Embryonic facial prominence (tissue), 1 donor: ENCODE measurements around the gene BCL11A.
A peak's percentile ranks its signal among the peaks of the same experiment; 100 is the strongest.

Experiments
- DNase-seq: peaks from one replicate; pipeline ENCODE4 v3.0.0-alpha.2; 2016; ENCODE audit errors: extremely low spot score

BCL11A gene

GRCh38 chr2:60553495-60554073, at the start of gene BCL11A:
BCL11A (minus strand) TSS chr2:60553654; CDS start chr2:60553270, 384 bp downstream.
- DNase-seq: peak; percentile 90

- DNase-seq: no peak
Measured at GRCh38 chr2:60602828-60603532, 49.5 kb upstream of the BCL11A start.

- DNase-seq: no peak
Measured at GRCh38 chr2:60602388-60602787, 48.9 kb upstream of the BCL11A start.

DNA sequence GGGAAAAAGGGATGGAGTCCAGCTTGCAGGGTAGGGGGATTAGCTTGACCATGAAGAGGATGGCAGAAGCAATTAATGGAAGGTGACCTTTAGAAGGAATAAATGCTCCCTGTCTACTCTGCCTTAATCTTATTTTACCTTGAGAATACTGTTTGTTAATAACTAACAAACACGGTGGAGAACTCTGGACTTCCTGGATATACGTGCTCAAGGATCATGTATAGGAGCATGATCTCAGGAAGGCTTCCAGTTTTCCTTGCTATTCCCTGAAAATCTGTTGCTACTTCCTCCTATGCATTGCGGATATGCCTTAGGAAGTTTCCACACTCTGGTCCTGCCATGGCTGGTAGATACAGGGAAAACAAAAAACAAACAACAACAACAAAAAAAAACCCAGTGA, 44.8 kb upstream of the BCL11A start:
- no peak for DNase-seq

- DNase-seq: no peak
Measured at GRCh38 chr2:60597346-60597745, 43.9 kb upstream of the BCL11A start.

DNA sequence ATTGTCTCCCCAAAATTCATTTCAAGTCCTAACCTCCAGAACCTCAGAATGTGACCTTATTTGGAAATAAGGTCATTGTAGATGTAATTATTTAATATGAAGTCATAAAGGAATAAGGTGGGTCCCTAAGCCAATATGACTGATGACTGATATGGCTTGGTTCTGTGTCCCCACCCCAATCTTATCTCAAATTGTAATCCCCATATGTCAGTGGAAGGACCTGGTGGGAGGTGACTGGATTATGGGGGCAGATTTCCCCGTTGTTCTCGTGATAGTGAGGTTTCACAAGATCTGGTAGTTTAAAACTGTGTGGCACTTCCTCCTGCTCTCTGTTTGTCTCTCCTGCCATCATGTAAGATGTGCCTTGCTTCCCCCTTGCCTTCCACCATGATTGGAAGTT, 43.0 kb upstream of the BCL11A start:
- no peak for DNase-seq

GRCh38 chr2:60595953-60596352, 42.5 kb upstream of the BCL11A start:
- DNase-seq: no peak

GRCh38 chr2:60589104-60589503, 35.6 kb upstream of the BCL11A start:
- DNase-seq: no peak

DNA sequence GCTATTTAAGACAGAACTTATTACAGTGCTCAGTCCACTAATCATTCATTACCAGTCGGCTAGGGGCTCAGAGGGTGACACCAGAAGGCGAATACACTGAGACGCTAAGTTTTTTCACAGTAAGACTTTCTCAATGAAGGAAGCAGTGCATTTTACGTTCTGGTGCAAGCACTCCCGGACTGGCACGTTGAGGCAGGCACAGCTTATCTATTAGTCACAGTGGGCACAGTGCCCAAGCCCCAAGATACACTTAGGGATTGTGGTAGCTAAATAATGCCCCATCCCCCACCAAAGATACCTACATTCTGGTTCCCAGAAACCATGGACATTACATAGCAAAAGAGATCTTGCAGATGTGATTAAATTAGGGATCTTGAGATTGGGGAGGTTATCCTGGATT, 32.6 kb upstream of the BCL11A start:
- no peak for DNase-seq

GRCh38 chr2:60585276-60585675, 31.8 kb upstream of the BCL11A start:
- DNase-seq: no peak

- DNase-seq: no peak
Measured at GRCh38 chr2:60583604-60584003, 30.1 kb upstream of the BCL11A start.

DNA sequence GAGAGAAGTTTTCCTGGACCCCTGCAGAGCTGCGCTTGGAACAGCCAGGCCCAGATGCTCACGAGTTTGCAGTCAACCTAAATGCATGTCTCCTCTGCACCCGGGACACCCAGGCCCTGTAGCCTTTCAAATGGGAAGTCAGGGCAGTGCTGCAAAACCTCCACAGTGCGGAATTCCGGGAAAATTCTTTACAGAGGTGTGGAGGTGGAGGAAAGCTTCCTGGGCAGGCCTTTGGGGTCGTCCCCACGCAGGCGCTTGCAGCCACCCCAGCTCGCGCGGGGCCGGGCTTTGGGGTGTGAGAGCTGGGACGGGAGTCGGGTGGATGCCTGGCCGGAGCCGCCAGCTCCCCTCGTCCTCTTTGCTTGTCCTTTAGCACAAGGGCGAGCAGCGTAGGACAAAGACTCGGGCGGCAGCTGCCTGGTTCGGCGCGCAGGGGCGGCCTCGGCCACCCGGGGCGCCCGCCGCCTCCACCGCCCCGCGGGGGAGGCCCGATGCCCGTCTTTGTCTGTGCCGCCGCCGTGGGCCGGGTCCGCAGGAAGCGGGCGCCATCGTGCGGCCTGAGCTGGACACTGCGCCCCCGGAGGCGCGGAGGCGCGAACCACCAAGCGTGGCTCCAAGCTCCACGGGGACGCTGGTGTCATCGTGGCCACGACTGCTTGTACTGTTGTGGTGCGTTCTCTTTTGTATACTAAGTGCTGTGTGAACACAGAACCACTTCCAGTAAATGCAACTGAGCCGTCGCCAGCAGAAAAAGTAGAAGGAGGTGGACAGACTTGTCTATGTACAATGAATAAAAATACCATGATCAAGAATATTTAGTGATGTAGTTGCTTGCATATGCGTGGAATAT, 28.2 kb upstream of the BCL11A start:
- DNase-seq: no peak

DNA sequence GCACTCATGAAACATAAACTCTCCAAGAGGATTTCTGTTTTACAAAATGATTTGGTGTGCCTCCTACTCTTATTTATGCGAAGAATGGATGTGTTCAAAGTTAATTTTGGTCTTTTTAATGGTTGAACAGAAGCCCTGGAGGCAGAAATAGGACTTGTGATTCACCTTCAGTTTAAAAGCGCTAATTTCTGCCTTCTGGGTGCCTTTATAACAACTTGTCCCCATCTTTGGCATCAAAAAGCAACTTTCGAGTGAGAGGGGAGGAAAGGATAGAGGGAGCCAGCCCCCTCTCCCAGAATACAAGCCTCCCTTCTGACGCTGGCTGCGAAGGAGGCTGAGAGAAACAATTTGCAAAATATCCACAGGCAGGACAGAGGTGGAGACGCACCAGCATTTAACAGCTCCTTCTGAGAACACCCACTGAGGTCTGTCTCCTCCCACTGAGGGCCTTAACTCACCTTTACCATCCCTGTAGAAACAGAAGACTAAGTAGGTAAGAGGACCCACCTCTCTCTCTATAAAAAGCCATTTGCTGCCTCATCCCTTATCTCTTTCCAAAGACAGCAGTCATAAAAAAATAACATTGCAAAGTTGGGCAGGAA, 24.3 kb upstream of the BCL11A start:
- DNase-seq: no peak

DNA sequence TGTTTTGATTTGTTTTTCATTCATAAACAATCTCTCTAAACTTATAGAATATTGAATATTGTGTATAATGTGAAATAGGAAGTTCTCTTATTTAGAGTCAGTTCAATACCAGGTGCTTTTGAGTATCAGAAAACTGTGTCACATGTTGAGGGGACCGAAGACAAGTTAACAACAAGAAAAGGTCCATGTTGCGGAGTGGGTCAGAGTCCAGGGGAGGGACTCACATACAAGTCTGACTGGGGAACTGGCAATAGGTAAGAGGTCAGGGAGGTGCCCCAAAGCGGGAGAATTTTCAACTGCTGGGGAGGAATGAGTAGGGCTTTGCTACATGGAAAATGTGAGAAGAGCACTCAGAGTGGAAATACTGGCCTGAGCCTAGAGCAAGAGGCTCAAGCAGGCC, 19.8 kb upstream of the BCL11A start:
- DNase-seq: no peak

- no peak for DNase-seq
Measured at GRCh38 chr2:60570251-60570650, 16.8 kb upstream of the BCL11A start.

DNA sequence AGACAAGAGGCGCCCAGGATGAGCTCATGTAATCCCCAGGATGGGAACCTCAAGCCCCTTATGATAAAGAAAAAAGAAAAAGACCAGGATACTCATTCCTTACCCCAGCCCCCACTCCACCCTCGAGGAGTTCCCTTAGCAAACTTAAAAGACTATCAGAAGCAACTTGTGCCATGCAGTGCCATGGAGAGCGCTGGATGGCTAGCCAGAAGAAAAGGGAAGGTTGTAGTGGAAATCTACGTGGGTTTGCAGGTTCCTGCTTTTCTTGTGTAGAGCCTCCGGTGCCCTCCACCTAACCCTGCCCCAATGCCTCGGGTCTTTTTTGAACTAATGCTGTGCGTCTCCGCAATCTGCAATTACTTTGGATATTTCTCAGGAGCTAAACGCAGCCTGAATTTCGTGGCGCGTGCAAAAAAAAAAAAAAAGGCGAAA, 16.2 kb upstream of the BCL11A start:
- DNase-seq: no peak

DNA sequence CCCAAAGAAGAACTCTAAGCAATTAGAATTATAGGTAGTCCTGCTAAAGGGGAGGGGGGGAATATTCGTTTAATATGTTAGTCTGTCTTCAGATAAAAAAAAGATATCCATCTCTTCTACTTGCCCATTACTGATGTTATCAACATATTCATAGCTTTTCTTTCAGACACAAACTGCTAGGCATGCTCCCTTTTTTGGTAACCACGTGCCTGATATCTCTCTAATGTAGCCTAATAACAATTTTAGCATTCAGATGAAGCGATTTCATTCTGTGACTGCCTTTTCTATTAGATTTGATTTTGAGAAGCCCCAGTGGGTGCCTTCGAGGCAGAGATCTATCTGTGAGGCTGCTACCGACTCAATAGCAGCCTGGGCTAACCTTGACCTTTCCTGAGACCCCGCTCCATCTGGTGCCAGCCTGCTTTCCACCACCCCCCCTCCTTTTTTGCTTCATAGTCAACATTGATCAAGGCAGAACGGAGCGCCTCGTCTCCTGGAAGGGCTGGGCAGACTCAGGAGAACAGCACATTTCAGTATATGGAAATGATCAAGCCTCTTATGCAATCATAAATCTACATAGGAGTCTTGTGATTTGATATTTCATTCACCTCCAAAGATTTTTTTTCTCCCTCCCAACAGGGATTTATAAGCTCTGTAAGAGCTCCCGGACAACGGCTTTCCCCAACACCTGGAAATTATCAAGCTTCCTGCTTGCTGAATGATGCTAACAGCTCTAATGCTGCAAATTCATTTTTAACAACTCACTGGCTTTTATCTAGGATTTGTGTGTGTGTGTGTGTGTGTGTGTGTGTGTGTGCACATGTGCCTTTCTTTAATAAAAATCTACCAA, 14.7 kb upstream of the BCL11A start:
- DNase-seq: no peak

GRCh38 chr2:60567096-60567495, 13.6 kb upstream of the BCL11A start:
- DNase-seq: no peak

DNA sequence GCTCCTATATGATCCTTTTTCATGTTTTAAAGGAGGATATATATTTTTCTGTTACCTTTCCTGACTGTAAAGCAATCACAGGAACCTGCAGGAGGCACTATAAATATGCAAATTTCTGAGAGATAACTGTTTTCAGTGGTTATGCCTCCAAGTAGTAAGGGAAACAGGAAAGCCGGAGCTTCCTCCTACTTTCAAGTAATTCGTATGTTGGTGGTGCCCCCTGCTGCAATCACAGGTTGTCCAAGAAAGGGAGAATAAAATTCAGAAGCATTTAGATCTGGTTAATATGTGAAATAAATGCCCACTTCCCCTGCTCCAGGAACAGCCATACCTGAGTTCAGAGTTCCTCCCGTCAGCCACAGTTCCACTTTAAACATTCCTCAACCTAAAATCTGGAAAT, 12.0 kb upstream of the BCL11A start:
- DNase-seq: no peak

DNA sequence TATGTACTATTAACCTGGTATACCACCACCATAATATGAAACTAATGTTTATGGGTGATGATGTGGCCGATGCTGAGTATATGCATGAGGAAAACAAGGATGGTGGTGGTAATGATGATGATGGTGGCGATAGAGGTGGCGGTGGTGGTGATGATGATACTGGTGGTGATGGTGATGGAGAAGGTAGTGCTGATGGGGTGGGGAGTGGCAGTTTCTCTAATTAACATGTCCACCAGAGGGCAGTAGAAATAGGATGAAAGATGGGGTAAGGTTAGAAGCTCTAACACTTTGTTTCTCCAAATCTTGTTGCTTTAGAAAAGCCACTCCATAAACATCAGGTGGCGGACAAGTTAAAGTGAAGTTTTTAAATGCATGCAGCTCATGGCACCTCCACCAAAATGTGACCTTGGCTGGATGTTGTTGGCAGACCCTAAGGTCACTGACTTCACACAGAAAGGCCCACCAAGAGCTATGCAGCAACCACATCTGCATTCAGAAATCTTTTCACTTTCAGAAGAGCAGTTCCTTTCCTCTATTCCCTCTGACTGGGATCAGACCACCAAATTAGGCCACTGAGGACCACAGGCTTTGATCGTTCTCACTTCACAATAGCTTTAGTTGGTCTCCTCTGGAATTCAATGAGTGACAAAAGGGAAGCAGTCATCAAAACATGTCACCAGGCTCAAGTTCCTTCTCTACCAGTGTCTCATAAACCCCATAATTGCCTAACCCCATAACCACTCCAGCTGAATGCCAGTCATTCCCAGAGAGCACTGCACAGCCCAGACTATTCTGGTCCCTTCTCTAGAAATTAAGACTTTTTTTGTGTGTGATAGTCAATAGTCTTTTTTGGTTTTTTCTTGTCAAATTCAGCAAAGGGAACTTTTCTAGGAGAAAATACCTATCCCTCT, 7.5 kb upstream of the BCL11A start:
- DNase-seq: no peak
